K562 (cell line): ENCODE results near the gene C17orf113. TPM values are rescaled to one million over a fixed set of nuclear protein-coding genes. Genes with fewer than 3 reads are reported as not detected.

Source experiments
- CBX1 ChIP-seq: sonication (generic); IDR thresholded peaks from 2 replicates; pipeline ENCODE4 v1.6.1; 2016; ENCODE audit warnings: antibody characterized with exemption, low read depth, mild to moderate bottlenecking
- ESRRB ChIP-seq: fragments of 250-450 bp; sonication (Bioruptor Pico); IDR thresholded peaks from 2 replicates; pipeline ENCODE4 v1.5.0; 2020; ENCODE audit warnings: mild to moderate bottlenecking, moderate library complexity, borderline replicate concordance
- HDAC3 ChIP-seq: fragments of 450-650 bp; IDR thresholded peaks from 2 replicates; pipeline ENCODE4 v1.6.1; 2018; ENCODE audit warnings: borderline replicate concordance, mild to moderate bottlenecking, moderate library complexity; ENCODE audit not compliant: partially characterized antibody
- KAT8 ChIP-seq: fragments of 450-650 bp; IDR thresholded peaks from 2 replicates; pipeline ENCODE4 v1.6.1; 2016; ENCODE audit warnings: low read depth, mild to moderate bottlenecking
- RBM39 ChIP-seq: fragments of 200-400 bp; formaldehyde crosslinking; optimal IDR thresholded peaks from 2 replicates; pipeline ENCODE3; 2018; ENCODE audit warnings: low read depth, low read length
- SIRT6 ChIP-seq: IDR thresholded peaks from one replicate; pipeline ENCODE4 v1.6.1; 2012; ENCODE audit warnings: low read depth, mild to moderate bottlenecking, control low read depth, inconsistent platforms, low read length, moderate library complexity
- SIX5 ChIP-seq, 2 experiments: IDR thresholded peaks; 2 replicates each; pipeline ENCODE4 v1.6.1; 2011; ENCODE audit warnings: low read length in 2 of 2, borderline replicate concordance in 1 of 2, low read depth in 1 of 2, mild to moderate bottlenecking in 1 of 2, moderate library complexity in 1 of 2; ENCODE audit not compliant: insufficient read depth in 1 of 2
- SMARCA4 ChIP-seq: fragments of 450-650 bp; IDR thresholded peaks from 2 replicates; pipeline ENCODE4 v1.6.1; 2016
- SRF ChIP-seq, 2 experiments: fragments of 250-450, 450-650 bp in 1 of 2; sonication (Bioruptor Pico) in 1 of 2; sonication (generic) in 1 of 2; formaldehyde crosslinking; IDR thresholded peaks; 2 replicates each; pipeline versions ENCODE4 v1.5.0 to v1.5.1; 2020 to 2022; ENCODE audit warnings: mild to moderate bottlenecking in 1 of 2, missing genetic modification reagents in 1 of 2
- STAT5A ChIP-seq: IDR thresholded peaks from 2 replicates; pipeline ENCODE4 v1.6.1; 2012; ENCODE audit warnings: low read length, inconsistent platforms, borderline replicate concordance
- TEAD1 ChIP-seq, 2 experiments: fragments of 450-650 bp in 1 of 2; sonication (generic) in 1 of 2; formaldehyde crosslinking; IDR thresholded peaks; 2 replicates each; pipeline versions ENCODE4 v1.4.0 to v1.8.0; 2020 to 2022; ENCODE audit warnings: mild to moderate bottlenecking in 2 of 2, missing genetic modification reagents in 1 of 2
- XRCC3 ChIP-seq: fragments of 450-650 bp; IDR thresholded peaks from 2 replicates; pipeline ENCODE4 v1.6.1; 2017; ENCODE audit warnings: mild to moderate bottlenecking, moderate library complexity
- ZNF143 ChIP-seq: sonication (generic); formaldehyde crosslinking; IDR thresholded peaks from 2 replicates; pipeline ENCODE4 v1.9.0; 2022; ENCODE audit warnings: mild to moderate bottlenecking, missing genetic modification reagents
- ZNF699 ChIP-seq: fragments of 250-450 bp; sonication (Bioruptor Pico); IDR thresholded peaks from 2 replicates; pipeline ENCODE4 v1.8.0; 2021; ENCODE audit warnings: mild to moderate bottlenecking, moderate library complexity; ENCODE audit not compliant: insufficient replicate concordance
- ZNF77 ChIP-seq: fragments of 250-450 bp; sonication (Bioruptor Pico); IDR thresholded peaks from 2 replicates; pipeline ENCODE4 v1.5.0; 2020
- ZNF785 ChIP-seq: fragments of 250-450 bp; sonication (Bioruptor Pico); IDR thresholded peaks from 2 replicates; pipeline ENCODE4 v1.4.0; 2020; ENCODE audit warnings: mild to moderate bottlenecking
- polyA plus RNA-seq, 8 experiments: library from polyadenylated mRNA; depleted of rRNA in 4 of 8; stranded (reverse) in 5 of 8; unstranded in 3 of 8; fragments of >200 nt; fragmentation: Nextera tagmentation in 2 of 8; fragmentation: Illumina TruSeq in 1 of 8; extraction: Ambion mirVana in 2 of 8; extraction: Trizol in 1 of 8; gene quantifications; 2 replicates each; pipeline versions ENCODE4 v1.2.1 to v1.2.3, GENCODE V29; 2011 to 2014; ENCODE audit warnings: inconsistent platforms in 1 of 8, missing spikeins in 1 of 8
- total RNA-seq, 7 experiments: library from RNA; depleted of rRNA in 6 of 7; stranded (reverse); fragments of >200 nt in 6 of 7; fragmentation: Illumina TruSeq in 2 of 7; extraction: Trizol in 2 of 7; gene quantifications; 2 replicates each; pipeline versions ENCODE4 v1.2.1 to v1.2.3, GENCODE V29; 2011 to 2021; ENCODE audit warnings: low replicate concordance in 1 of 7
- TF ChIP-seq, protein P1 (sequence below): fragments of 450-650 bp; IDR thresholded peaks from 2 replicates; pipeline ENCODE4 v1.6.1; 2018; ENCODE audit not compliant: partially characterized antibody
- TF ChIP-seq, protein P2 (sequence below): fragments of 250-450 bp; sonication (Bioruptor Pico); IDR thresholded peaks from 2 replicates; pipeline ENCODE4 v1.8.0; 2021; ENCODE audit warnings: moderate library complexity, mild to moderate bottlenecking, inconsistent platforms
- TF ChIP-seq, protein P3 (sequence below), 2 experiments: fragments of 450-650 bp in 1 of 2; sonication (generic) in 1 of 2; formaldehyde crosslinking in 1 of 2; IDR thresholded peaks in 1 of 2; conservative IDR thresholded peaks in 1 of 2; 2 replicates each; pipeline versions ENCODE4 v1.6.1 to v1.8.1; 2016 to 2023; ENCODE audit warnings: mild to moderate bottlenecking in 2 of 2, moderate library complexity in 2 of 2, inconsistent platforms in 1 of 2, missing genetic modification reagents in 1 of 2
- TF ChIP-seq, protein P4 (sequence below): fragments of 450-650 bp; formaldehyde crosslinking; IDR thresholded peaks from 2 replicates; pipeline ENCODE4 v1.4.0; 2020; ENCODE audit warnings: mild to moderate bottlenecking, moderate library complexity
- TF ChIP-seq, protein P5 (sequence below): sonication (generic); formaldehyde crosslinking; IDR thresholded peaks from 2 replicates; pipeline ENCODE4 v1.5.0; 2020; ENCODE audit warnings: missing genetic modification reagents

C17orf113 gene
- total and polyA plus RNA-seq, 9 of the 15 experiments (the other 6 are each of a cell fraction or from before 2014, with no cell fraction given) = 0.10 to 1.2 (median 0.31) TPM

DNA sequence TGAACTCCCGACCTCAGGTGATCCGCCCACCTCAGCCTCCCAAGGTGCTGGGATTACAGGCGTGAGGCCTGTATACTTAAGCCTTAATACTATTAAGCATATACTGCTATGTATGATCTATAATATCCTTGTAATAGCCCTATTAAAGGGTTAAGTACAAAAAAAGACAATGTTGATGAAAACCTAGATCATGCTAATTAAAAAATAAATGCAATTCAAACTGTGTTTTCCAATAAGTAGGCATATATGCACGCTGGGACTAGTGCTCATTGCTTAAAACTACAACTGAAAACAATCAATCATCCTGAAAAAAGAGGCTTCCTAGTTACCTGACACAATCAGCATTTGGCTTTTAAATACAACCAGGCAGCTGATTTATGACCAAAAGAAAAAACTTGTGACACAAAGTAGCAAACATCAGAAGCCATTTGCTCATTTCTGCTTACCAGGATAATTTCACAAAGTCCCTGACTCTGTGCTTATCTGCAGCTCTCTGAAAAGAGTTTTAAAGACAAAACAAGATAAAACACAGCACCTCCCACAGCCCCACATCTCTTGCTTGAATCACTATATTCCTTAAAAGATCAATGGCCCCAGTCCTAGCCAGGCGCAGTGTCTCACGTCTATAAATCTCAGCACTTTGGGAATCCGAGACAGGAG, 36.8 kb upstream of the C17orf113 start (continued):
- TF ChIP-seq, protein P1, sequence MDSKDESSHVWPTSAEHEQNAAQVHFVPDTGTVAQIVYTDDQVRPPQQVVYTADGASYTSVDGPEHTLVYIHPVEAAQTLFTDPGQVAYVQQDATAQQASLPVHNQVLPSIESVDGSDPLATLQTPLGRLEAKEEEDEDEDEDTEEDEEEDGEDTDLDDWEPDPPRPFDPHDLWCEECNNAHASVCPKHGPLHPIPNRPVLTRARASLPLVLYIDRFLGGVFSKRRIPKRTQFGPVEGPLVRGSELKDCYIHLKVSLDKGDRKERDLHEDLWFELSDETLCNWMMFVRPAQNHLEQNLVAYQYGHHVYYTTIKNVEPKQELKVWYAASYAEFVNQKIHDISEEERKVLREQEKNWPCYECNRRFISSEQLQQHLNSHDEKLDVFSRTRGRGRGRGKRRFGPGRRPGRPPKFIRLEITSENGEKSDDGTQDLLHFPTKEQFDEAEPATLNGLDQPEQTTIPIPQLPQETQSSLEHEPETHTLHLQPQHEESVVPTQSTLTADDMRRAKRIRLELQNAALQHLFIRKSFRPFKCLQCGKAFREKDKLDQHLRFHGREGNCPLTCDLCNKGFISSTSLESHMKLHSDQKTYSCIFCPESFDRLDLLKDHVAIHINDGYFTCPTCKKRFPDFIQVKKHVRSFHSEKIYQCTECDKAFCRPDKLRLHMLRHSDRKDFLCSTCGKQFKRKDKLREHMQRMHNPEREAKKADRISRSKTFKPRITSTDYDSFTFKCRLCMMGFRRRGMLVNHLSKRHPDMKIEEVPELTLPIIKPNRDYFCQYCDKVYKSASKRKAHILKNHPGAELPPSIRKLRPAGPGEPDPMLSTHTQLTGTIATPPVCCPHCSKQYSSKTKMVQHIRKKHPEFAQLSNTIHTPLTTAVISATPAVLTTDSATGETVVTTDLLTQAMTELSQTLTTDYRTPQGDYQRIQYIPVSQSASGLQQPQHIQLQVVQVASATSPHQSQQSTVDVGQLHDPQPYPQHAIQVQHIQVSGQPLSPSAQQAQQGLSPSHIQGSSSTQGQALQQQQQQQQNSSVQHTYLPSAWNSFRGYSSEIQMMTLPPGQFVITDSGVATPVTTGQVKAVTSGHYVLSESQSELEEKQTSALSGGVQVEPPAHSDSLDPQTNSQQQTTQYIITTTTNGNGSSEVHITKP = no peak
- TF ChIP-seq TEAD1 (CRISPR knock-in tag; IDR thresholded peaks at IDR 0.05) (no peak), SIRT6 (no peak), ZNF699 (CRISPR knock-in tag) (no peak), ZNF143 (CRISPR knock-in tag) (no peak), ZNF77 (CRISPR knock-in tag) (no peak), SRF (CRISPR knock-in tag; IDR thresholded peaks at IDR 0.05) (no peak), RBM39 (no peak), ZNF785 (no peak), SIX5 (IDR thresholded peaks at IDR 0.05; ENCODE audit: borderline replicate concordance in 1 of 2, insufficient read depth in 1 of 2, low read depth in 1 of 2, low read length in 2 of 2) (no peak), ESRRB (CRISPR knock-in tag) (no peak), CBX1 (no peak), SMARCA4 (peak; percentile 63; the same call in 1 of the 2 replicates), XRCC3 (no peak), STAT5A (no peak), KAT8 (no peak), HDAC3 (no peak)
- TF ChIP-seq, protein P2, sequence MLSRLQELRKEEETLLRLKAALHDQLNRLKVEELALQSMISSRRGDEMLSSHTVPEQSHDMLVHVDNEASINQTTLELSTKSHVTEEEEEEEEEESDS (CRISPR knock-in tag) = no peak
- TF ChIP-seq, protein P3, sequence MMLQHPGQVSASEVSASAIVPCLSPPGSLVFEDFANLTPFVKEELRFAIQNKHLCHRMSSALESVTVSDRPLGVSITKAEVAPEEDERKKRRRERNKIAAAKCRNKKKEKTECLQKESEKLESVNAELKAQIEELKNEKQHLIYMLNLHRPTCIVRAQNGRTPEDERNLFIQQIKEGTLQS (IDR thresholded peaks at IDR 0.05) = no peak
- TF ChIP-seq, protein P3 (CRISPR knock-in tag; conservative IDR thresholded peaks at IDR 0.05) = no peak
- TF ChIP-seq, protein P4, sequence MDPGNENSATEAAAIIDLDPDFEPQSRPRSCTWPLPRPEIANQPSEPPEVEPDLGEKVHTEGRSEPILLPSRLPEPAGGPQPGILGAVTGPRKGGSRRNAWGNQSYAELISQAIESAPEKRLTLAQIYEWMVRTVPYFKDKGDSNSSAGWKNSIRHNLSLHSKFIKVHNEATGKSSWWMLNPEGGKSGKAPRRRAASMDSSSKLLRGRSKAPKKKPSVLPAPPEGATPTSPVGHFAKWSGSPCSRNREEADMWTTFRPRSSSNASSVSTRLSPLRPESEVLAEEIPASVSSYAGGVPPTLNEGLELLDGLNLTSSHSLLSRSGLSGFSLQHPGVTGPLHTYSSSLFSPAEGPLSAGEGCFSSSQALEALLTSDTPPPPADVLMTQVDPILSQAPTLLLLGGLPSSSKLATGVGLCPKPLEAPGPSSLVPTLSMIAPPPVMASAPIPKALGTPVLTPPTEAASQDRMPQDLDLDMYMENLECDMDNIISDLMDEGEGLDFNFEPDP (CRISPR knock-in tag) = no peak
- TF ChIP-seq, protein P5, sequence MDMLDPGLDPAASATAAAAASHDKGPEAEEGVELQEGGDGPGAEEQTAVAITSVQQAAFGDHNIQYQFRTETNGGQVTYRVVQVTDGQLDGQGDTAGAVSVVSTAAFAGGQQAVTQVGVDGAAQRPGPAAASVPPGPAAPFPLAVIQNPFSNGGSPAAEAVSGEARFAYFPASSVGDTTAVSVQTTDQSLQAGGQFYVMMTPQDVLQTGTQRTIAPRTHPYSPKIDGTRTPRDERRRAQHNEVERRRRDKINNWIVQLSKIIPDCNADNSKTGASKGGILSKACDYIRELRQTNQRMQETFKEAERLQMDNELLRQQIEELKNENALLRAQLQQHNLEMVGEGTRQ = no peak
